HG02852 (cell line): Measurements from ENCODE around the gene ROPN1L.
"Not testable (repeated sequence)": the region's sequence is repeated elsewhere in the genome, so short reads cannot be mapped to it uniquely, and the experiment has no call there.

Experiments
- ATAC-seq: cut with Tn5 transposase; IDR thresholded peaks from one replicate; pipeline ENCODE4 v1.9.1; 2021; ENCODE audit warnings: mild to moderate bottlenecking, moderate library complexity; ENCODE audit not compliant: unreplicated experiment

ROPN1L gene

DNA sequence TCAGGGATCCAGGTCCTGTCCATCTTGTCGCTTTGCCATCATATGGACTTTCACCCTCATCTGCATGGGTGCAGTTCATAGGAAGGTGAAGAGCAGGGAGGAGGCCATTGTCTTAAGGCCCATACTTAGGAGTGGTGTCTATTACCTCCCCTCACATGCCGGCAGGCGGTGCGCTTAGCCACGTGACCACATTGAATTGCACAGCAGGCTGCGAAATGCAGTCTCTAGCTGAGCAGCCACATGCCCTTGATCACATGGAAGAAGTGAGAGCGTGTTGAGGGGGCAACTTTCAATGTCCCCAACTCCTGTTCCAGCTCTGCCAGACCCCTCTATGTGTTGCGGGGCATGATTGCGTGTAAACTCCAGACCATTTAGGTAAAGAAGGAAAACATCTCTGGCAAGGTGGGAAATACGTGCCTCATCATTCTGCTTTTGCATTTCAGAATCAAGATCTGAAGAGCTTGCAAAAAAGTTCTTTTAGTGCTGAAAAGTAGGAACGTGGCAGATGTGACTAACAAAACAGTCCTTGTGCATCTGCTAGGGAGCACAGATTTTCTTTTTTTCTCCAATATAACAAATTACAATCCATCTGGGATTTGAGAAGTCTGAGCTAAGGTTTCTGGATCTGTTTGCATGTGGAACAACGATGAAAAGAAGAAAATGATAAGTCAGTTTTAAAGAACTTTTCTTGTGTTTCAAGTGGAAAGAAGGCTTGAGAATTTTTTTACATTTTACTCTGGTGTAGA is 34.4 kb downstream of the ROPN1L start:
- no peak for ATAC-seq

DNA sequence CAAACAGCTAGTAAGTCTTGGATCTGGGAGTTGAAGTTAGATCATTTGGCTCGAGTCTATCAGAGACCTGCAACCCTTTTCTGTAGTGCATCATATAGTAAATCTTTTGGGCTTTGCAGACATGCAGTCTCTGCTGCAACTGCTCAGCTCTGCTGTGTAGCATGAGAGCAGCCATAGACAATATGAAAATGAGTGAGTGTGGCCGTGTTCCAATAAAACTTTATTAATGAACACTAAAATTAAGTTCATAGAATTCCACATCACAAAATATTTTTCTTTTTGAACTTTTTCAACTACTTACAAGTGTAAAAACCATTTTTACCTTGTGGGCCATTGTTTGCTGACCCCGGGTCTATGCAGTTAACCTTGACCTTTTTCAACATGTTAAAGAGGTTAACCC is 35.2 kb downstream of the ROPN1L start:
- ATAC-seq = no peak

DNA sequence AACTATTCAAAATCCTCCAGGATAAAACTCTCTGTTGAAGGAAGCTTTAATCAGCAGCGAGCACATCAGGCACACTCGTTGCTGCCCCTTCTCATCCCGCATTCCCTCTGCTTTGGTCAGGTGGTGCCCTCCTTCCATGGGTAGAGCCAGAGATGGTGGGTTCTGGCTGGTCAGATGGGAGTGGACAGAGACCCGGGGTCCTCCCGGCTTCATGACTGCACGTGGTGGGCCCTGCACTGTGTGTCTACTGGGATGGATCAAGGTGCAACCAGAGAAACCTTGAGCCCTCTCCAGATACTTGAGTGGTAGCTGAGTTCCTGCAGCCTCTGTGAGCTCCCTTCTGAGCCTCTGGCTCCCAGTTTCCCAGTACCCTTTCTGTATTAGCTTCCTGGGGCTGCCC is 36.3 kb downstream of the ROPN1L start:
- ATAC-seq = no peak

DNA sequence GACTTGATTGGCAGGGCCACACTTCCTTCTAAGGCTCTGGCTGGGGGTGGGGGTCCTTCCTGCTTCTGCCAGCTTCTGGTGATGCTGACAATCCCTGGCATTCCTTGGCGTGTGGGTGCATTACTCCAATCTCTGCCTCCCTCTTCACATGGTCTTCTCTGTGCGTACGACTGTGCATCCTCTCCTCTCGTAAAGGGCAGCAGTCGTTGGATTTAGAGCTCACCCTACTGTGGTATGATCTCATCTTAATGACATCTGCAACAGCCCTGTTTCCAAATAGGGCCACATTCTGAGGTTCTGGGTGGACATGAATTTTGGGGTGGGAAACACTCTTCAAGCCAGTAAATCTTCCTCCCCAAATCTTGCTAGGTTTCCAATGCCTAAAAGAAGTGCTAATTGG is 36.8 kb downstream of the ROPN1L start:
- ATAC-seq = no peak

DNA sequence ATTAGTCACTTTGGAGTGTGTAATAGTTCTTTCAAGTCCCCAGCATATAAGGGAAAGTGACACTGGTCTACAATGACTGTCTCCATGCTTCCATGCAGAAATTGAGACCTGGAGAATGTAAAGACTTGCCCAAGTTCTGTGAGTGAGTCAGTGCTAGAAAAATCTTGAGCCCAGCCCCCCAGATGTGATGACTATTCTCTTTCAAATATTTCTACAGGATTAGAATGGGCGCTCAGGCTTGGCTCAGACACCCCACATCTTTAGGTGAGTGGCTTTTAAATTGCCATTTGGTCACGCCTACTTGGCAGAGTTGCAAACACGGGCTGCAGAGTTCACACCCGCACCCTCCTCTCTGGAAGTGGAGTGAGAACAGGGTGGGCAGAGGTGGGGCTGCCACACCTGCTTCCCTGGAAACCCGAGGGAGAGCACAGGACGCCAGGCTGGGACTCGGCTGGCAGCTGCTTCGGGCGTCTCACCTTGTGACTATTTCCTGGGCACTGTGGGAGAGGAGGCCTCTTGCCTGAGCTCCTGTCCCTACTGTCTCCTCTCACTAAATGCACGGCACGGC is 37.6 kb downstream of the ROPN1L start:
- ATAC-seq = no peak

DNA sequence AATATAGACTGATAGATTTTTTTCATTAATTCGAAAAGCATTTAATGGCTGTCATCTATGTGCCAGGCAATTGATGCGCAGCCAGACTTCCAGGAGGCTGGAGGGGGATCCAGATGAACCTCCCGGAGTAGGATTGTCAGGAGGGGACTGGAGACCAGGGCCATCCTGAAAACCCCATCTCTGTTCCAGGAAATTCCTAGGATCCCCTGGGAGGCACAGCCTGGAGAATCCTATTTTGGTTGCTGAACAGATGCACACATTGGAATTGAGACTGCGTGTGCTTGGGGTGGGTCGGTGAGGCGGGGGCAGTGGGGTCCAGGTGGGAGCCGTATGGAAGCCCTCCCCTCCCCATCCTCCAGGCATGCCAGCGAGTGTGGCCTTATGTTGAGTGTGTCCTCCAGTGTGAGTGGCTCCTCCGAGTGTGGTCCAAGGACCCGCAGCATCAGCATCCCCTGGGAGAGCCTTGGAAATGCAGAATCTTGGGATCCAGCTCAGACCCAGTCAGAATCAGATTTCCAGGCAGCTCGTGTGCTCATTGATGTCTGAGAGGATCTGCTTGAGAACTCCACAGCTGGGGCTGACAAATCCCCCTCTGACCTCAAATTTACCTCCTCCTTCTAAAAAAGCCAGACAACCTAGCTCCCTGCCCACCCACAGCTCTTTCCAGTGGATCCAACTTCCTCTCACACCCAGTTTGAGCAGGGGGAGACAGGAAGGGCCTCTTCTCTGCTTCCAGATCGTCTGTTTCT is 38.7 kb downstream of the ROPN1L start:
- ATAC-seq = no peak

DNA sequence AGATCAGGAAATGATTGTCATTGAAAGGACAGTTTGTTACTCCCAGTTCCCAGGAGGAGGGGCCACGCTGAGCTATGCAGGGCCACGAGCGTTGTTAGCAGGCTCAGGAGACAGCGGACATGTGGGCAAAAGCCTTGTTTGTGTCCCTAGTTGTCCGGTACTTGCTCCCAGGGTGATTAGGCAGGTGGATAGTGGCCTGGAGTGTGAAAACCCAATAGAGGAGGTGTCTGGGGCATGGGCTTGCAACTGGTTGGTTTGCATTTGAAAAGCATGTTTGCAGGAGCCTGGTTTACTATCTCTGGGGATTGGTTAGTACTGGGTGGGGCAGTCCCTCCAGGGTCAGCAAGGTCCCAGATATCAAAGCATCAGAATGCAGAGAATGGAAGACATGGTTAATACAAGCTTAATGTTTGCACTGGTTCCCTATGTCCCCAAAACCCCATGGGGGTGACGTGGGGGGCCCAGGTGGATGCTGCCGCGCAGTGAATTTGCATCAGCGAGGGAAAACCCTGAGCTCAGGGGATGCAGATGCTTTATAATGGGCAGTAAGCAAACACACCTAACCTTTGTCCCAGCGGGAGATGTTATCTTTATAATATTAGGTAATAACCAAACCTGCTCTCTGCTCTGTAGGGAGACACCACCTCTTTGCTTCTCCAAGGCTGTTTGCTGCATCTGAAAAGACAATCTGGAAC is 39.7 kb downstream of the ROPN1L start:
- no peak for ATAC-seq

DNA sequence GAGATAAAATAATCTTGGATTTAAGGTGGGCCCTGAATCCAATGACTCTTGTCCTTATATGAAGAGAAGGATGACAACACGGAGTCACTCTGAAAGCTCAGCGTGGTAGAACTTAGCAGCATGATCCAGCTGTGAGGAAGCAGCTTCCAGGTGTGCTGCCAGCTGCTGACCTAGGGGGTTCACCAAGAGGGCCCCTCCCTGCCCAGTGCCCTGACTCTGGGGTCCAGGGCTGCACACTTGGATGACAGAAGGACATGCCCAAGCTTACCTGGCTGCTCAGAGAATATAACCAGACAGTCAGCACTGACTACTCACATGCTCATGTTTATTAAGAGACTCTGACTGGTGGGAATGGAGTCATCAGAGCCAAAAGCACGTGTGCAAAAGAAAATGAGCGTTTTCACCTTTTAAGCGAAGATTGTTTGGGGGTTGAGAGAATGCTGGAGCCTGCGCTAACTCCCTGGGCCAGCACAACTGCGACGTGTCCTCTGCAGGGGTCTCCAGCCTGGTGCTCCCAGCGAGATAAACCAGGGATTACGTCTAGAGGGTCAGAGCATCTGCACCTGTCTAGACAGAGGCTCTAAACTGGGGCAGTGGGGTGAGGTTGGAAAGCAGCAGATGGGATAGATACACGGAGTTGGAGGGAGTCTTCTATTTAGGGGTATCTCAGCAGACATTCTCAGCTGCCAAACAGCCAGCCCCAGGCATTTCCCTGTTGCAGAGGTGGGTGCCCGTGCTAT is 41.3 kb downstream of the ROPN1L start:
- ATAC-seq = no peak

DNA sequence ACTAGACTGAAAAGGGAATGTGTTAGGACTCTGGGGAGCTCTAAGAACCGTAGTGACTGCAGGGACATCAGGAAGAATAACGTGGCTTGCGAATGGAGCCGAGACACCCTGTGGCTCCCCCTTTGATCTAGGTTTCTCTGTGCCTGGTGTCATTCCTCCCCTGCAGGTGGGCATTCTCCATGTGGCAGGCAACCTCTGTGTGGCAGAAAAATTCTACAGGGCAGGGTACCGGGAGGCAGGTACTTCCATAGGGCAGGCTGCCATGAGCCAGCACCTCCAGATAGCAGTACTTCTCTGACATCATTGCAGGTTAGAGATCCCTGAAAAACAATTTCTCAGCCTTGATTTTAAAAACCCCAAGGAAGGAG is 43.1 kb downstream of the ROPN1L start:
- no peak for ATAC-seq

DNA sequence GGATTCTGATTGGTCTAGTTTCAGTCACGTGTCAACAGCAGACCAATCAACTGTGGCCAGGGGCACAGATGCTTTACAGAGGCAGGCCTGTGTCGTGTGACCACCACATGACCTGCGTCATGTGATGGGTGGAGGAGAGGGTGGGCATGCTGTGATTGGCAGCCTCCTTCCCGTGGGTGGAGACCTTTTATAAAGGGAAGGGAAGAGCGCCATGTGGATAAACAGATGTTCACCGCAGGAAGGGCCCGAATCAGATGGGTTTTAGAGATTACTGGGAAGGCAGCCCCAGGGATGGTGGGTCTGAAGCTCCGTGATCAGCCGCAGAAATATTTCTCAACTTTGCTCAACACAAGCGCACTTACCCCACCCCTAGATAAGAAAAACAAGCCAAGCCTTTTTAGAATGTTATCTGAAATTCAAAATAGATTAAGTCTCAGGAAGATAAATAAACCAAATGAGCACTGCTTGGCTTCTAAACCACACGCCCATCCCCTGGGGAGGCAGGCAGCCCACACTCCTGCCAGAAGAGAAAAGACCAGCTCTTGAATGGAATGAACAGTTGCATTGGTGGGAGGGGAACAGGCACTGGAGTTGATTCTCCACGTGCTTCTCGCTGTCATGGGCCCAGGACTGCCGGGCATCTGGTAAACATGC is 43.6 kb downstream of the ROPN1L start:
- ATAC-seq = no peak

DNA sequence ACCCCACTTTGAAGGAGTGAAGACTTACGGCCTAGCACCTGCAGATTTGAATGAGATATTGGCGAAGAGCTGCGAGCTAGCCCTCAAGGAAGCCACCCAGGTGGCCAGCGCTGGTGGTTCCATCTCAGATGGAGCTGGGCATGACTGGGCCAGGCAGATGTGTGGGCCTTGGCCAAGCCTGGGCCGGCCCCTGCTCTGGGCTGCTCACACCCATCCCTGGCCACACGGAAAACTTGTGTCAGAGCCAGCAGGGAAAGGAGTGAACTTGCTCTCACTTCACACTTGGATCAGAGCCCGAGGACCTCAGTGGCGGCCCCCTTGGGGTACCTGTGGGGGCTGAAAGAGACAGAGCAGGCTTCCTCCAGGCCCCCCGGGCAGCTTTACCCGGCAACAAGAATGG is 44.2 kb downstream of the ROPN1L start:
- no peak for ATAC-seq

DNA sequence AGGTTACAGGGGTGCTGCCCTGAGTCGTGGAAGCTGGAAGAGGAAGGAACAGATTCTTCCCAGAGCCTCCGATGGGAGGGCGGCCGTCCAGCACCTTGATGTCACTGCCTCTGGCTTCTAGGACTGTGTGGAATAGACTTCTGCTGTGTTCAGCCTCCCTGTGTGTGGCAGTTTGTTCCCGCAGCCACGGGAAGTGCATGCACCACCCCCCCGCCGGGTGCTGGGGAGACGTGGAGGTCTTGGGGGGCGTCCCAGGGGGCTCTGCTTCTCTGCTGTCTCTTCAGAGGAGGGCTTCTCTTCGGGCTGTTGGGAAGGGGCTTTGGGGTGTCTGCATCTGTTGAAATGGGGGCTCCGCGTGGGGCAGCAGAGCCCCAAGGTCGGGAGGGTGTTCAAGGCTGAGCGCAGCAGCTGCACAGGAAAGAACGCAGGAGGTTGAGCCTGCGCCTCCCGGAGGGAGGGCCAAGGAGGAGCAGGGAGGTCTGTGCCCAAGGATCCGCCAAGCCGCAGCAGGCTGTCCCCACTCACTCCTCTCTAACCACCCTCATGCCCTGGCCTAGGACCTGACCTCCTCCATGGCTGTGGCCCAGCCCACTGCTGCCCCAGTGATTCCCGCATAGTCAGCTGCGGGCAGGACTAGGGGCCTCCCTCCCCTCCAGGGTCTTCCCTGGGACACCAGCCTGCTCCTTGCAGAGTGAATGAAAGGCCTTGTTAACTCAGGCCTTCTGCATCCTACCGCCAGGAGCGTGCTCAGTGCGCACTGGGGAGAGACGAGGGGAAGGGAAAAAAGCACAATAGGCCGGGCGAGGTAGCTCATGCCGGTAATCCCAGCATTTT is 45.0 kb downstream of the ROPN1L start:
- no peak for ATAC-seq

DNA sequence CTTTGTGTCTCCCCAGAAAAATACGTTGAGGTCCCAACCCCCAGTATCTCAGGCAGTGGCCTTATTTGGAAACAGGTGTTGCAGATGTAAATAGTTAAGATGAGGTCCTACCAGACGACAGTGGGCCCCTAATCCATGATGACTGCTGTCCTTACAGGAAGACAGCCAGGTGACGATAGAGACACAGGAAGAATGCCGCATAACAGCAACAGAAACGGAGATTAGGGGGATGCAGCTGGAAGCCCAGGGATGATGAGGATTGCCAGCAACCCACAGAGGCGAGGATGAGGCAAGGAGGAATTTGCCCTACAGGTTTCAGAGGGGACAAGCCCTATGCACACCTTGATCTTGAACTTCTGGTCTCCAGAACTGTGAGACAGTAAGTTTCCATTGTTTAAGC is 46.5 kb downstream of the ROPN1L start:
- no peak for ATAC-seq

DNA sequence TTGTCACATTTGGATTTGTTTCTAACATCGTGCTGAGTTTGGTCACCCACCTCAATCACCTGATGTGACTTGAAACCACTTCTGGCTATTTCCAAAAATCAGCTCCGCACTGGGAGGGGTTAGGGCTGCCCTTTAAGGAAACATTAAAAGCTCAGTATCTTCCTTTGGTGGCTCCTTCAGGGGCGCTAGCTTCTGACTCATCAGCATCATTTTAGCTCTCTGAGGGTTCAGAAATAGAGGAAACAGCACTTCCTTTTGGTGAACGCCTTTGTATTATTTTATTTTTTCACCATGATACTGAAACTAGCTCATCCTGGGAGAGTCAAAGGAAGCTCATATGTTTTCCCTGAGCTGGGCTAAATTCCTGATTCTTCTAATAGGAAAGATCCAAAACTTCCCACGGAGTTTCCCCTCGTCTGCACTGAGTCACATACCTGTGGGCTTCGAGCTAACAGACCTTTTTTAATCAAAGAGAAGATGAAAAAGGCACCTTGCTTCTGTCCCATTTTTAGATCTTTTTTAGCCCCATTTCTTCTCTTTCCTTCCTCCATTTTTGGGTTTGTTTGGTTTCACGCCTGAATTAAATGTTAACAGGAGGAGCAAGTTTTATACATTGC is 48.2 kb downstream of the ROPN1L start:
- peak; percentile 87 for ATAC-seq

DNA sequence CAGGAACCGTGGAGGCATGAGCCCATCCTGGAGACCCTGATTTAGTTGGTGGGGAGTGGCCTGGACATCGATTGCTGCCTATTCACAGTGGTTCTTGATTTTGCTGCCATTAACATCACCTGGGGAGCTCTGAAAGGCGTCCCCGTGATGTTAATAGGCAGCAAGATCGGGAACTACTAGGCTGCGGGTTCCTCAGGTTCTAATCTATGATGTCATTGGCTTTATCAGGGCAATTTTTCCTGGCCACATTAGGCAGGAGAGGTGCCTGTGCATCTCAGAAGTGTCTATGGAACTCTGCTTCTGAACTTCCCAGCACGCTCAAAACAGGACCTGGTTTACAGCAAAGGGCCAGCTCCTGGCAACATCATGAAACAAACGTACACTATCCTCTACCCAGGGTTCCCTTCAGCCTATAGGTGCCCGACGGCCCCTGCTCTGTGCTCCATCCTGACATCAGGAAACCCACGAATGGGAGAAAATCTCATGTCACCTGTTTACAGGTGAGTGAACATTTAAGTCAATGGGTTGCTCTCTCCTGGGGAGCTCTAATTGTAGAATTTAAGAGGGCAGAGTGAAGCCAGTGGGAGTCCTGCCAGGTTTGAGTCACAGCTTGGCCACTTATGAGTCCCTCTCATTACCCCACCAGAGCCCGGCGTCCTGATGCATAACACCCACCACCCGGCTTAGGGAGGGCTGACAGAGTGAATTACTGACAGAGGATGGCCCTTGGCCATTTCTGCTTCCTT is 49.4 kb downstream of the ROPN1L start:
- ATAC-seq = no peak

DNA sequence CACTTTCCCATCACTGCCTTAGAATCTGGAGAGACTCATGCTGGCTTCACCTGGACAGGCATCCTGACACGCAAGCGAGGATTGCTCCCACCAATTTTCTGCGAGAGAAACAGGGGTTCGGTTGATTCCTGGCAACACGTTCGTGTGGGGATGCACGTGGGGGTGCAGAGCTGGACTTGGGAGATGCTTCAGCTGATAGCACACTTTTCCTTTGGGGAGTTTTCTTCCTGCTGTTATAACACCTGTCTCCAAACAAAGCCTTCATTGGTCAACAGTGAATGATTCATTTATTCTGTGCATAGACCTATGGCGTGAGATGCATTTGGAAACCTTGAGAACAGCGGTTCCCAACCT is 50.0 kb downstream of the ROPN1L start:
- ATAC-seq = no peak

DNA sequence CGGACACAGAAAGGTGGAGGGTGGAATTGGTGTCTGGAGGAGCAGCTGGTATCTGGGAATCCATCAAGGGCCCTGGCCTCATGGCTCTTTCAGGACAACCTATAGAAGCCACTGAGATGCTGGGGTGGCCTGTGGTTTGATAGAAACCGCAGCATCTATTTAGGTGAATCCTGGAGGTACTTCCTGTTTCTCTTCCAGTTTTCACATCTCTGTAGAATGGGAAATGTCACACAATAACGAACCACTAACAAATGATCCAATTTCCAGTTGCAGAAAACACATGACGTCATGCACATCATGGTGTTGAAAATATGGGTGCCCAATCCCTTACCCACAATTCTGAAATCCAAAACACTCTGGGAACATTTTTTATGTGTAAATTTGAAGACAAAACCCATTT is 52.2 kb downstream of the ROPN1L start:
- no peak for ATAC-seq

DNA sequence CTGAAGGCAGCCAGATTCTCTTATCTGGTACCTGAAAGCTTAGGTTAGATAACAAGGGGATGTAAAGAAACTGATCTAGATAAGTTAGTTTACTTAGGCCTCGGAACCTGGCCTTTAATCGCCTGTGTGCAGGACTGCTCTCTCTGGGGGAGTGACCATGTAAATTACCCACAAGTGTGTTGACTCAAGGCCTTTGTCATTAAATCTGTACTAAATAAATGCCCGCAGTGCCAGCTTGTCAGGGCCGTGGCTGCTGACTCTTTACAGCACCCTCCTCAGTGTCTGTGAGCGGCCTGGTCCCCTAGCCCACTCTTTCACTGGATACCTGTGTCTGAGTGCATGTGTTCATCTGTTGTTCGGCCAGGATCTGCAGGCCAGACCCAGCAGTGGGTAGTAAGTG is 52.8 kb downstream of the ROPN1L start:
- not testable (repeated sequence) for ATAC-seq

DNA sequence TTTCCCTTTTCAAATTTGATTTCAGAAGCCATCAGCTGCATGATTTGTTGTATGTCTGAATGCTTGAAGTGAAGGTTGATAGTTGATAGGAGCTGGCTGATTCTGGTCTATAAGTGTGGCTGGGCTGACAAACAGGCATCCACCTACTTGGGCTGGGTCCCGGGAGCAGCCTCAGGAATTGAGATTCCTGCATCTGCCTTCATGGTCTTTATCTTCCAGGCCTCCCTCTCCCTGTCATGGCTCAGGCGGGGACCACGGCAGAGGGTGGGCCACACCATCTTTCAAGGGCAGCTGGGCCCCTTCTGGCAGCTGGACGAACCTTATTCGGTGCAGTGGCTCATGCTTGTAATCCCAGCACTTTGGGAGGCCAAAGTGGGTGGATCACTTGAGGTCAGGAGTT is 55.9 kb downstream of the ROPN1L start:
- ATAC-seq = no peak
